ENCODE measurements around the gene ASH1L. TPM values are rescaled to one million over a fixed set of nuclear protein-coding genes. Genes with fewer than 3 reads are reported as not detected.
"Not testable (repeated sequence)": the region's sequence is repeated elsewhere in the genome, so short reads cannot be mapped to it uniquely, and the experiment has no call there.

ASH1L gene
- total and polyA plus RNA-seq, 7 experiments from 2014 or later, result 20.1 to 109 (median 87.0) TPM

DNA sequence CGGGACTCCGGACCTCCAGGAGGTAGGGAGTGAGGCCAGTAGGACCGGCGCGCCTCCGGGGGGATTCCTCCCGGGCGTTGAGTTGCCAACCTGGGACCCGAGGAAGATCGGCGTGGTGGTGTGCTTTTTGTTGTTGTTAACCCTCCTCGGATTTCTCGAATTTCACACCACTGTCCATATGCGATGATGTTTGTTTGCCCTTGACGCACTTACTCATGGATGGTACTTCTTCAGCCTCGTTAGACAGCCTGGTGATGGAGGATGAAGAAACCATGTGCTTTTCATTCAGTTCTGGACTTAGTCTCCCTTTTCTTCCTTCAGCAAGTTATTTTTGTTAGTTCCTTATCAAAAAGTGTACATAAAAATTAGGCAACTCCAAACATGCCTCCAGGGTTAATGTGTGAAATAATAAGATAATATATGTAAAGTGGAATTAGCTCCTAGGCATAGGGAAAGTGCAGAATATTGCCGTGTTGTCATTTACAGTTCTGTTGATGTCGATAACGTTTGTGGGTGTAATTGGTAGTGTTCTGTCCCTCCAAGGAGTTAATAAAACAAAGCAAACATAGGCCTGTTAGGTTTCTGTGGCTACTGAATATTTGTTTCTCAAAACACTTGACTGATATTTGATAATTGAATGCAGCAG lies 897 bp upstream of the ASH1L start:
- H3K4me1 Mint-ChIP-seq, result peaks cover 15 to 50% (median 42%) of the 10 kb centered on the region in 7 donors
- H3K27me3 Mint-ChIP-seq; CTCF ChIA-PET; H3K27me3 ChIP-seq (ENCODE audit: control insufficient read depth in 2 of 2, insufficient read depth in 2 of 2, low read length in 2 of 2); DNase-seq; H3K9me3 Mint-ChIP-seq; H3K9me3 ChIP-seq (ENCODE audit: control insufficient read depth in 2 of 3, low read length in 3 of 3): not testable (repeated sequence)
- Histone ChIP-seq H3K27ac (ENCODE audit: low read depth, low read length) (peak overlapping the region; percentile 86), H3K36me3 (ENCODE audit: control insufficient read depth in 2 of 3, insufficient read depth in 3 of 3, low read length in 3 of 3) (peaks cover 0 to 15% (median 0%) of the 10 kb centered on the region in 3 experiments), H3K4me3 (ENCODE audit: low read length) (peak overlapping the region; percentile 100), H3K4me1 (ENCODE audit: control insufficient read depth in 2 of 2, insufficient read depth in 2 of 2, low read length in 2 of 2) (peaks cover 19 to 28% of the 10 kb centered on the region in 2 donors)
- H3K36me3 Mint-ChIP-seq, result peaks cover 0 to 11% (median 0%) of the 10 kb centered on the region in 5 donors
- peak overlapping the region; percentile 91 to 100 (median 98) for H3K4me3 Mint-ChIP-seq
- intact Hi-C loops (cut with micrococcal nuclease), result loop anchor here (1.0 to 5.0 kb wide), 9 partner anchors 47 to 489 kb away; partner anchors contain the start of genes YY1AP1 (in 2 of the 2), DAP3 (in 1 of the 2), GON4L (in 1 of the 2) and LAMTOR2 (in 1 of the 2)
- POLR2A ChIA-PET, result interaction anchor here (0.6 to 2.6 kb wide), 11 partner anchors 8 to 934 kb away, joined by 3 to 6 read pairs (median 3); no protein-coding TSS in a partner anchor
- peak overlapping the region; percentile 95 to 100 (median 98) for H3K27ac Mint-ChIP-seq
- peak; percentile 8 for ATAC-seq

DNA sequence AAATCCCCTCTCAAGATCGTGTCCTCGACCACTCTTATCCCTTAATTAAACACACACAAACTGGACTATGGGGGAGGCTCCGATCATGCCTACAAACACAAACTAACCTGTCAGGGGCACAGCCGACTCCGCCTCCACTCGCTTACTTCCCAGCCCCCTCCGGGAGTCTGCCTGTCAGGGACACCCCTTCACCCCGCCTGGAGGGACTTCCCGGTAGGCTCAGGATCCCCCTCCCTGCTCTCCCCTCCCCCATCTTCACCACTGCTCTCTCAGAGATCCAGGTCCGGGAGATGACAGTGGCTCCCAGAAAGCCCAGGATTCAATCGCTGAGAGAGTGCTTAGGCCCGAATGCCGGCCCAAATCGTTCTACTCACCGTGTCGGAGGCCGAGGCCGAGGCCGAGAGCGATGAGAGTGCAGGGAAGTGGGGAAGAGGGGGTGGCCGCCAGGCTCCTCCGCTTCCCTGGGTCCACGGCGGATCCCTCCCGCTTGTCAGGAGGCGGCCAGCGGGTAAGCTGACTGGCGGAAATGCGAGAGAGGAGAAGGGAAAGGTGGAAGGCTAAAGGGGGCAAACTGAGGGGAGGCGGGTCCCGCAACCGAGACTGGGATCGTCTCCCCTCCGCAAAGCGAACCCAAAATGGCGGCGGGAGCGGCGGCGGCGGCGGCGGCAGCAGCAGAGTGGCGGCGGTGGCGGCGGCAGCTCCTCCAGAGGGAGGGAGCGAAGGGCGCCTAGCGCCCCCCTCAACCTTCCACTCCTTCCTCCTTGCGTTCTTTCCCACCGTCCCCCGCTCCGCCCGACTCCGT lies 623 bp downstream of the ASH1L start:
- Mint-ChIP-seq H3K36me3 (peaks cover 0 to 14% (median 0%) of the 10 kb centered on the region in 5 donors), H3K27ac (peak overlapping the region; percentile 94 to 99 (median 96)), H3K4me3 (peak overlapping the region; percentile 91 to 100 (median 98)), H3K4me1 (peaks cover 15 to 60% (median 49%) of the 10 kb centered on the region in 7 donors)
- Histone ChIP-seq H3K27ac (ENCODE audit: low read depth, low read length) (peak overlapping the region; percentile 86), H3K36me3 (ENCODE audit: control insufficient read depth in 2 of 3, insufficient read depth in 3 of 3, low read length in 3 of 3) (peaks cover 0 to 15% (median 0%) of the 10 kb centered on the region in 3 experiments), H3K4me3 (ENCODE audit: low read length) (peak overlapping the region; percentile 100), H3K4me1 (ENCODE audit: control insufficient read depth in 2 of 2, insufficient read depth in 2 of 2, low read length in 2 of 2) (peaks cover 27 to 32% of the 10 kb centered on the region in 2 donors)
- peak; percentile 50 for ATAC-seq
- H3K9me3 ChIP-seq (ENCODE audit: control insufficient read depth in 2 of 3, low read length in 3 of 3); CTCF ChIA-PET; H3K9me3 Mint-ChIP-seq; H3K27me3 ChIP-seq (ENCODE audit: control insufficient read depth in 2 of 2, insufficient read depth in 2 of 2, low read length in 2 of 2); H3K27me3 Mint-ChIP-seq: not testable (repeated sequence)
- intact Hi-C loops (cut with micrococcal nuclease), result loop anchor here (1.0 to 5.0 kb wide), 11 partner anchors 26 to 490 kb away; partner anchors contain the start of genes CLK2 (in 1 of the 2), DAP3 (in 1 of the 2), GON4L (in 1 of the 2) and LAMTOR2 (in 1 of the 2)
- DNase-seq, result peak in 7 of 9 donors; percentile 59 to 70 (median 66)
- POLR2A ChIA-PET, result interaction anchor here (0.6 kb wide), 2 partner anchors 417 to 427 kb away, joined by 3 to 5 read pairs; no protein-coding TSS in a partner anchor

DNA sequence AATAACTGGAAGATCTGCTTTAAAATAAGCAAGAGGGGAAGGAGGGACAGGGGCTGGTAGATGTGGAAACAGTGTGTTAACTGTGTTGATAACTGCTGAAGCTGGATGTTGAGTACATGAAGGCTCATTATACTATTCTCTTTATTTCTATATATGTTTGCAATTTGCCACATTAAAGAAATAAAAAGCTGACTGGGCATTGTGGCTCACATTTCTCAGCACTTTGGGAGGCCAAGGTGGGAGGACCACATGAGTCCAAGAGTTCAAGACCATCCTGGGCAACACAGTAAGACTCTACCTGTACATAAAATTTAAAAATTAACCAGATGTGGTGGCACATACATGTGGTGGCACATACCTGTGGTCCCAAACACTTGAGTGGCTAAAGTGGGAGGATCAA lies 6.7 kb downstream of the ASH1L start:
- DNase-seq, result no peak
- Histone ChIP-seq H3K9me3 (ENCODE audit: control insufficient read depth in 2 of 3, low read length in 3 of 3) (no peaks in the 10 kb centered on the region), H3K27ac (ENCODE audit: low read depth, low read length) (no peak overlapping the region), H3K4me1 (ENCODE audit: control insufficient read depth in 2 of 2, insufficient read depth in 2 of 2, low read length in 2 of 2) (peaks cover 25 to 26% of the 10 kb centered on the region in 2 donors), H3K27me3 (ENCODE audit: control insufficient read depth in 2 of 2, insufficient read depth in 2 of 2, low read length in 2 of 2) (no peaks in the 10 kb centered on the region), H3K4me3 (ENCODE audit: low read length) (no peak overlapping the region), H3K36me3 (ENCODE audit: control insufficient read depth in 2 of 3, insufficient read depth in 3 of 3, low read length in 3 of 3) (no peaks in the 10 kb centered on the region)
- no peak for ATAC-seq
- H3K4me1 Mint-ChIP-seq, result peaks cover 31 to 76% (median 47%) of the 10 kb centered on the region in 7 donors
- POLR2A ChIA-PET, result interaction anchor here (0.7 kb wide), 1 partner anchor 1015 kb away, joined by 4 read pairs; no protein-coding TSS in a partner anchor
- H3K4me3 Mint-ChIP-seq, result no peak overlapping the region
- CTCF ChIA-PET, result interaction anchor here (0.5 kb wide), 1 partner anchor 215 kb away, joined by 3 read pairs; no protein-coding TSS in a partner anchor
- intact Hi-C loops (cut with micrococcal nuclease), result no loop called here
- peaks cover 0 to 15% (median 8%) of the 10 kb centered on the region in 5 donors for H3K36me3 Mint-ChIP-seq
- no peaks in the 10 kb centered on the region for H3K27me3 Mint-ChIP-seq
- H3K27ac Mint-ChIP-seq, result no peak overlapping the region
- no peaks in the 10 kb centered on the region for H3K9me3 Mint-ChIP-seq

DNA sequence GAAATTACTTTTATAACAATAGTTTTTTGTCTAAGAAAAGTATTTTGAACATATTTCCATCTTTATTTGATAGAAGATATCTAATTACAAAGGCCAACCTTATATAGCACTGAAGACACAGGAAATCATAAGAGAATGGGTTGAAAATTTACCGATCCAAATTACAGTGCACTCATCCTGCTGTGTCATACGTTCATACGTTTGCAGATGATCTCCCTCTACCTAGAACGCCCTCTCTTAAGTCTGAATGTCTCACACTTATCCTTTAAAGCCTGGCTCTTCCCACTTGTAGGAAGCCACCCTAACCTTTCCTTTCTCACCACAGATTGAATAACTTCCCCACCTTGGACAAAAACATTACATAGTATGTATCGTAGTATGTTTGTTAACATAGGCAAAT lies 9.3 kb downstream of the ASH1L start:
- no peaks in the 10 kb centered on the region for H3K27me3 ChIP-seq (ENCODE audit: control insufficient read depth in 2 of 2, insufficient read depth in 2 of 2, low read length in 2 of 2)
- H3K27me3 Mint-ChIP-seq, result no peaks in the 10 kb centered on the region
- POLR2A ChIA-PET, result no interaction called here
- ATAC-seq, result no peak
- no peak overlapping the region for H3K27ac ChIP-seq (ENCODE audit: low read depth, low read length)
- H3K4me3 Mint-ChIP-seq, result peak overlapping the region in 8 of 10 donors; percentile 6 to 65 (median 48)
- DNase-seq, result no peak
- no peaks in the 10 kb centered on the region for H3K36me3 ChIP-seq (ENCODE audit: control insufficient read depth in 2 of 3, insufficient read depth in 3 of 3, low read length in 3 of 3)
- H3K9me3 Mint-ChIP-seq, result no peaks in the 10 kb centered on the region
- peak overlapping the region in 7 of 9 donors; percentile 5 to 81 (median 75) for H3K27ac Mint-ChIP-seq
- peaks cover 12 to 30% of the 10 kb centered on the region in 2 donors for H3K4me1 ChIP-seq (ENCODE audit: control insufficient read depth in 2 of 2, insufficient read depth in 2 of 2, low read length in 2 of 2)
- peaks cover 0 to 20% (median 14%) of the 10 kb centered on the region in 5 donors for H3K36me3 Mint-ChIP-seq
- H3K4me1 Mint-ChIP-seq, result peaks cover 24 to 74% (median 54%) of the 10 kb centered on the region in 7 donors
- H3K4me3 ChIP-seq (ENCODE audit: low read length), result no peak overlapping the region
- intact Hi-C loops (cut with micrococcal nuclease), result loop anchor here in 1 of 2 donors (2.0 kb wide), 1 partner anchor 17 kb away; no protein-coding TSS in a partner anchor
- CTCF ChIA-PET, result no interaction called here
- no peaks in the 10 kb centered on the region for H3K9me3 ChIP-seq (ENCODE audit: control insufficient read depth in 2 of 3, low read length in 3 of 3)

DNA sequence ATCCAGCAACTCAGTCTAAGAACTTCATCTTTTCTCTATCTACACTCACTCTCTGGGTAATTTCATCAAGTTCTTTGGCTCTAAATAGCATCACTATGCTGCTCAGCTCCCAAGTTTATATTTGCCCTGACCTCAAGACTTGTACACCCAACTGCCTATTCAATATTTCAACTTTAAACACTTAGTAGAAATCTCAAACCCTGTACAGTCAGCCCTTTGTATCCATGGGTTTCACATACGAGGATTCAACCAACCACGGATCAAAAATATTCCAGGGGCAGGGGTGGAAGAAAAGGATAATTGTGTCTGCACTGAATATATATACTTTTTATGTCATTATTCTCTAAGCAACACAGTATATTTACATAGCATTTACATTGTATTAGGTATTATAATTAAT lies 13.9 kb downstream of the ASH1L start:
- H3K9me3 ChIP-seq (ENCODE audit: control insufficient read depth in 2 of 3, low read length in 3 of 3), result no peaks in the 10 kb centered on the region
- Mint-ChIP-seq H3K27me3 (no peaks in the 10 kb centered on the region), H3K4me3 (peak overlapping the region in 1 of 10 donors; percentile 7), H3K36me3 (peaks cover 0 to 15% (median 14%) of the 10 kb centered on the region in 5 donors), H3K9me3 (no peaks in the 10 kb centered on the region), H3K27ac (peak overlapping the region in 5 of 9 donors; percentile 6 to 36 (median 20)), H3K4me1 (peaks cover 34 to 79% (median 62%) of the 10 kb centered on the region in 7 donors)
- H3K4me1 ChIP-seq (ENCODE audit: control insufficient read depth in 2 of 2, insufficient read depth in 2 of 2, low read length in 2 of 2), result peaks cover 4 to 19% of the 10 kb centered on the region in 2 donors
- no peak for ATAC-seq
- intact Hi-C loops (cut with micrococcal nuclease), result no loop called here
- no peak overlapping the region for H3K27ac ChIP-seq (ENCODE audit: low read depth, low read length)
- no peaks in the 10 kb centered on the region for H3K27me3 ChIP-seq (ENCODE audit: control insufficient read depth in 2 of 2, insufficient read depth in 2 of 2, low read length in 2 of 2)
- no peaks in the 10 kb centered on the region for H3K36me3 ChIP-seq (ENCODE audit: control insufficient read depth in 2 of 3, insufficient read depth in 3 of 3, low read length in 3 of 3)
- H3K4me3 ChIP-seq (ENCODE audit: low read length), result no peak overlapping the region
- no peak for DNase-seq
- POLR2A ChIA-PET, result interaction anchor here (0.6 kb wide), 2 partner anchors 13 to 106 kb away, joined by 3 read pairs; no protein-coding TSS in a partner anchor
- CTCF ChIA-PET, result no interaction called here
